SHP77 (cell line): ENCODE data around the gene COX10.
"Not testable (repeated sequence)": the region's sequence is repeated elsewhere in the genome, so short reads cannot be mapped to it uniquely, and the experiment has no call there.

Experiments
- DNase-seq, 2 experiments: peaks; one replicate each; lab custom pipeline; 2025; lab: John Stamatoyannopoulos, UW

Gene COX10

DNA sequence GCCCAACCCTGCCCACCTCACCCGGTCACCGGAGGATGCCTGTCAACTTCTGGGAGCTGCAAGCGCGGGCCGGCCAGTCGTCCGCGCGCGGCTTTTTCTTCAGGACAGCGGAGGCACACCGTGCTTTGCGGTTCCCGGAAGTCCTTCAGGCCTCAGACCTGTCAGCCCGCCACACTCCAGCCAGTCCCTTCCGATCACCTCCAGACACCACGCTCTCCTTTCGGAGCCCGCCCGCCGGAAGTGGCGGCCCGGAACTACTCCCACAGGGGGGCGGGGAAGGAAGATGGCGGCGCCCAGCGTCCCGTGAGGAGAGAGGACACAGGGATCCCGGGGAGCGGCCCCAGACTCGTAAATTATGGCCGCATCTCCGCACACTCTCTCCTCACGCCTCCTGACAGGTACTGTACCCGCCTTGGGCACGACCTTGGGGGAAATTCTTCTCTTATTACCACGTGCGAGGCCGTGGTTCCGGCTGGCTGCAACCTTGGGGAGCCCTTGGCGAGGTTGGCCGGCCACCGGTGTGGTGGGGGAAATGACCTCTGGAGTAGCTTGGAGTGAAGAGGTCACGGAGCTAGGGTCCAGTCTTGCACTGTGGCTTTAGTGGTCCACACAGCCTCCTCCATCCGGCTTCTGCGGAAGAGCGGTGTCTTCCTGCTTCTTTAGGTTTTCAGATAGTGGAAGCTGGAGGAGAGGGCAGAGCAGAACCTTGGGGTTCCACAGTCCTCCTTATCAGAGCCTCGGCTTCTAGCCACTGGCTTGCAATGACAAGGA, at the start of gene COX10:
Gene COX10 (plus strand): TSS at position 254 of the 771 bp plus-strand sequence. CDS start 102 bp downstream, at position 356.
- DNase-seq: peak; percentile 92 to 95

- not testable (repeated sequence) for DNase-seq
These were observed 47.5 kb upstream of the COX10 start for GRCh38 chr17:14021651-14022294.

DNA sequence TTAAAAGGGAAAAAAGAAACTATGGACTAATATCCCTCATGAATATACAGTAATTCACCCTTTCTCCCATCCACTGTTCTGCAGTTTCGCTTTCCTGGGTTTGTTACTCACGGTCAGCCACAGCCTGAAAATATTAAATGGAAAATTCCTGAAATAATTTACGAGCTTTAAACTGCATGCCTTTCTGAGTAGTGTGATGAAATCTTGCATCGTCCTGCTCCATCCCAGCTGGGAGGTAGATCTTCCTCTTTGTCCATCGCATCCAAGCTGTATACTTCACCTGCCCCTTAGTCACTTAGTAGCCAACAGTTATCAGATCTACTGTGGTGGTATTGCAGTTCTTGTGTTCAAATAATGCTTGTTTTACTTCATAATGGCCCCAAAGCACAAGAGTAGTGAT, 39.5 kb upstream of the COX10 start:
- DNase-seq: not testable (repeated sequence)

DNA sequence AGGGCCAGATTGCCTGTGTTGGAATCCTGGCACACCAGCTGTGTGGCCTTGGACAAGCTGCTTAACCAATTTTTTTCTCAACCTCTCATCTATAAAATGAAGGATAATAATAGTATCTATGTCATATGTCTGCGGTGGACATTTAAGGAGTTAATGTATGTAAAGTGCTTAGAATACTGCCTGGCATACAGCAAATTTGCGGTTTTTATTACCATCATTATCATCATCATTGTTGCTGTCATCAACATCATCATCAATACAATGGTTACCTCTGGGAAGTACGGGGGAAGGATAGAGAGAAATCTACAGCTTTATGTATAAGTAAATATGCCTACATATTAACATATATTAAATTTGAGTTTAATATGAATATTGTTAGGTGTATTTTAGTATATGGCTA, 37.1 kb upstream of the COX10 start:
- DNase-seq: no peak

GRCh38 chr17:14033166-14033565, 36.1 kb upstream of the COX10 start:
- no peak for DNase-seq

GRCh38 chr17:14037453-14037852, 31.9 kb upstream of the COX10 start:
- no peak for DNase-seq

DNA sequence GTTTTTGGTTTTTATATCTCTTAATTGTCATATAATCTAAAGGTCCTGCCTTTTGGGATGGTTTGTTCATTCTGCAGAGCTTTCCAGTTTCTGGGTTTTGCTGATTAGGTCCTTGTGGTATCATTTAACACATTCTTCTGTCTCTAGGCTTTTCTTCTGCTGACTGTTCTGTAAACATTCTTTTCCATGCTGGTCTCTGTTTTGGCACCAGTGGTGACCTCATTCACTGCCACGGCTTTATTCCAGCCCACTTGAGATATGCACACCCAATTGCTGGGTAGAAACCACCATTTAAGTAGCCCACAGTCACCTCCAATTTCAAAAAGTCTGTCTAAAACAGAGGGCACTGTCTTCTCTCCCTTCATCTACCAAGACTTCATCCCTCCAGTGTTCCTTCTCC, 31.1 kb upstream of the COX10 start:
- DNase-seq: no peak

- no peak for DNase-seq
These were observed 26.9 kb upstream of the COX10 start for GRCh38 chr17:14042411-14042810.

DNA sequence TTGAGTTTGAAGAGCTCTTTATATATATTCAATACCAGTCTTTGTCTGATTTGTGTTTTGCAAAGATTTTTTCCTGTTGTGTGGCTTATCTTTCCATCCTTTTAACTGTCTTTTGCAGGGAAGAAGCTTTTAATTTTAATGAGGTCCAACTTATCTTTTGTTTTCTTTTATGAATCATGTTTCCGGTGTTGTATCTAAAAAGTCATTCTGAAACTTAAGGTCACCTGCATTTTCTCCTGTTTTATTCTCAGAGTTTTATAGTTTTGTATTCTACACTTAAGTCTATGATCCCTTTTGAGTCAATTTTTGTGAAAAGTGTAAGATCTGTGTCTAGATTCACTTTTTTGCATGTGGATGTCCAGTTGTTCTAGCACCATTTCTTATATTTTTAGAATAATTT, 24.6 kb upstream of the COX10 start:
- no peak for DNase-seq

DNA sequence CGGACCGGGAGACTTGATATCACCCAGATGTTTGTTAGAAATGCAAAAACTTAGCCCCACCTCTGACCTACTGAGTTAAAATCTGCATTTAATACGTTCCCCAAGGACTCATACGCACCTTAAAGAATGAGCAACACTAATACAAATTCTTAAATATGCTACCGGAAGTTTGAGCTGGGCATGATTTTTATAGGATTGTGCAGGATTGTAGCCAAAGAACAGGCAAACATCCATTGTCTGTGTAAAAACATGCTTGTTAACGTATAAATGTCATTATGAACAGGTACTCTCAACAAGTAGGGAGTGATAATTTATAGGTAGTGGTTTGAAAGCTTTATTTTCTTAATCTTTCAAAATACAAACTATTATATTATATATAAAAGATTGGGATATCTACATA, 22.3 kb upstream of the COX10 start:
- DNase-seq: no peak

DNA sequence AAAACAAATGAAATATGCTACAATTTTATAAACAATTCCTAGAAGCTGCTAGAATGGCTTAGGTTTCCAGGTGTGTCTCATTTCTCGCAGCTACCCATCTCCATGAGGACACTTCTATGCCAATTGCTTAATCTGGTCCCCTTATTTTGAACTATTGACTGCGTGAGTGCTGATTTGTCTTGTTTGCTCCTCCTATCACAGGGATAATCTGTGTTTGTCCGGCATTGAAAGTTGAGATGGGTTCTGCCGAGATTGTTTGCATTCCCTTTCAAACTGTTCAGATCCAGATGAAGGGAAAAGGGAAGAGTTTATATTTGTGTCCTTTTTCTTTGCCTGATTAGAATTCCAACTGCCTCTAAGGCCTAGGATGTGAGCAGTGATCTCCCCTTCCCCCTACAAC, 21.7 kb upstream of the COX10 start:
- no peak for DNase-seq

- peak in 1 of 2 experiments; percentile 1 for DNase-seq
These were observed 21.1 kb upstream of the COX10 start for GRCh38 chr17:14048169-14048568.

- no peak for DNase-seq
These were observed 18.7 kb upstream of the COX10 start for GRCh38 chr17:14050616-14051015.

- no peak for DNase-seq
These were observed 17.6 kb upstream of the COX10 start for GRCh38 chr17:14051692-14052091.

- DNase-seq: no peak
These were observed 16.3 kb upstream of the COX10 start for GRCh38 chr17:14052886-14053615.

GRCh38 chr17:14057591-14057990, 11.7 kb upstream of the COX10 start:
- DNase-seq: no peak

- DNase-seq: no peak
These were observed 11.3 kb upstream of the COX10 start for GRCh38 chr17:14058051-14058450.

DNA sequence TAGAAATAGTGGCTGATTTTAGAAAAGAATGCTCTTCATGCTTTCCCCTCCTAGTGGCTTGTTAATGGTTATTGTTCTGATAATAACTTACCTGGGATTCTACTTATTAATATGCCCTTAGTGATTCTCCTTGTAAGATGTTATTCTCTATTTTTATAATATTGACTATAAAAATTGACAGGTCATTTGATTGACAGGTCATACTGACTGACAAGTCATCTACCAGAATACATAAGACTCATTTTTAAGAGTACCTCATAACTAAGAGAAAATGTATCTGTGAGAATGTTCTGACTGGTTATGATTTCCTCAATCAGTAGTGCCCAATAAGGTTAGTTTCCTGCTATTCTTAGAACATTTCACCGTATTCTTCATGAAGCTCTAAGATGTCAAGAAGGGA, 8.6 kb upstream of the COX10 start:
- no peak for DNase-seq

- DNase-seq: no peak
These were observed 7.4 kb upstream of the COX10 start for GRCh38 chr17:14061666-14062560.

DNA sequence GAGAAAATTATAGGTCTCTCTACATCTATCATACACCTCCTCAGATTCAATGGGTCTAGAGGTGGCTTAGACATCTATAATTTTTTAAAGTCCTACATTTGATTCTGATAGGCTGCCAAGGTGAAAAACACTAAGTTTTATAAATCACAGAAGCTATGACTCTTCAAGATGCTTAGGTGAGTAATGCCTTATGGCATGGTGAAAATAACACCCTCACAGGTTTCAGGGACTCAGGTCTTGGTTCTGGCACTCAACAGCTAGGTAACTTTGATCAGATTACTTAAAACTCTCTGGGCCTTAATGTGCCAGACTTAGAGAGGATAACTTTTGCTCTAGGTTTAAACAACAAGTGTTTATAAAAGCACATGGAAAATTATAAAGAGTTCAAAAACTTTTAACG, 2.0 kb upstream of the COX10 start:
- DNase-seq: no peak

- DNase-seq: no peak
These were observed 608 bp upstream of the COX10 start for GRCh38 chr17:14068542-14069250.
